ENCODE measurements around the gene ZNF594.
"Not testable (repeated sequence)": the region's sequence is repeated elsewhere in the genome, so short reads cannot be mapped to it uniquely, and the experiment has no call there.

DNA sequence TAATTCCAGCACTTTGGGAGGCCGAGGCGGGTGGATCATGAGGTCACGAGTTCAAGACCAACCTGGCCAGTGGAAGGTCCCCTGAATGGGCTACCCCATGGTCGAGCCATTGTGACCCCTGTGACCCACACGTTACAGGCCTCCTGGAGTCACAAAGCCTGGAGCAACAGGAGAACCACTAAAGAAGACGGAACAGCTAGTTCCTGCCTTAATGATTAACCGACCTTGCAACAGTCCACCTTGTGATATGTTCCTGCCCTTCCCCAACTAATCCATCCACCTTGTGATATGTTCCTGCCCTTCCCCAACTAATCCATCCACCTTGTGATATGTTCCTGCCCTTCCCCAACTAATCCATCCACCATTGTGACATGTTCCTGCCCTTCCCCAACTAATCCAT, 48.1 kb upstream of the ZNF594 start:
- not testable (repeated sequence) for TF ChIP-seq EP300, CTCF, POLR2A (IDR thresholded peaks at IDR 0.05)

Data from suprapubic skin (tissue), 3 donors.